Endothelial cell of umbilical vein (primary cell): ENCODE results near the gene LRRTM4. TPM values are rescaled to one million over a fixed set of nuclear protein-coding genes. Genes with fewer than 3 reads are reported as not detected.

Source experiments
- BruUV-seq: library from RNA; stranded (reverse); fragments of 400-500 nt; replicated peaks from 2 replicates; lab custom pipeline; 2021; lab: Mats Ljungman, UMichigan
- CTCF ChIA-PET: fragments of 300-600, 350-600 bp; sonication (Branson Sonifier 250); formaldehyde crosslinking; loops from one replicate; lab custom pipeline; 2021; ENCODE audit warnings: antibody characterized with exemption, inconsistent platforms; lab: Charles Lee
- POLR2A ChIA-PET: fragments of 300-600, 350-600 bp; sonication (Branson Sonifier 250); formaldehyde crosslinking; loops from one replicate; lab custom pipeline; 2021; ENCODE audit warnings: antibody characterized with exemption, inconsistent platforms; lab: Charles Lee
- DNase-seq: peaks from one replicate; pipeline ENCODE4 v3.0.0-alpha.2; 2011; ENCODE audit warnings: low read depth, low spot score
- FAIRE-seq: peaks from 2 replicates; lab custom pipeline; 2011; peaks lifted over from hg19 to GRCh38; lab: Jason Lieb, UNC
- H2AFZ ChIP-seq: 2 replicates; pipeline ENCODE4 v1.6.0; 2012; ENCODE audit warnings: low read depth, low read length, control low read depth, inconsistent platforms
- H3K27ac ChIP-seq: 2 replicates; pipeline ENCODE4 v1.5.1; 2011; ENCODE audit warnings: low read depth, mild to moderate bottlenecking, control low read depth, low read length, moderate library complexity; ENCODE audit not compliant: insufficient read depth
- H3K27me3 ChIP-seq, 2 experiments: 2 replicates each; pipeline versions ENCODE4 v1.6.0 to v1.6.1; 2011; ENCODE audit warnings: low read length in 2 of 2, mixed read lengths in 1 of 2; ENCODE audit not compliant: control insufficient read depth in 2 of 2, insufficient read depth in 2 of 2
- H3K36me3 ChIP-seq, 2 experiments: 2 replicates in 1 of 2; 3 replicates in 1 of 2; pipeline ENCODE4 v1.5.1; 2011; ENCODE audit warnings: low read length in 2 of 2, mild to moderate bottlenecking in 1 of 2, moderate library complexity in 1 of 2; ENCODE audit not compliant: control insufficient read depth in 2 of 2, insufficient read depth in 2 of 2; ENCODE audit errors: extremely low read depth in 1 of 2
- H3K4me1 ChIP-seq: 3 replicates; pipeline ENCODE4 v1.5.1; 2011; ENCODE audit warnings: mild to moderate bottlenecking, low read length; ENCODE audit not compliant: control insufficient read depth, insufficient read depth; ENCODE audit errors: extremely low read depth
- H3K4me2 ChIP-seq: 2 replicates; pipeline ENCODE4 v1.6.1; 2011; ENCODE audit warnings: low read length, control low read depth, mixed read lengths; ENCODE audit not compliant: insufficient read depth
- H3K4me3 ChIP-seq, 3 experiments: fragments of 200-600 bp in 1 of 3; sonication (generic), shearing (Covaris generic) in 1 of 3; replicated peaks in 1 of 3; 2 replicates each; pipeline ENCODE4 v1.5.1; 2011 to 2016; ENCODE audit warnings: control low read depth in 3 of 3, low read length in 3 of 3, mild to moderate bottlenecking in 2 of 3, inconsistent platforms in 1 of 3, low read depth in 1 of 3, moderate library complexity in 1 of 3; ENCODE audit not compliant: insufficient read depth in 1 of 3
- H3K79me2 ChIP-seq: 2 replicates; pipeline ENCODE4 v1.6.0; 2012; ENCODE audit warnings: low read length, inconsistent platforms; ENCODE audit not compliant: control insufficient read depth, insufficient read depth
- H3K9ac ChIP-seq: replicated peaks from 2 replicates; pipeline ENCODE3; 2011; ENCODE audit warnings: low read length, control low read depth; ENCODE audit not compliant: insufficient read depth; ENCODE audit errors: extremely low read depth
- H3K9me1 ChIP-seq: replicated peaks from 3 replicates; pipeline ENCODE4 v1.6.0; 2011; ENCODE audit warnings: mild to moderate bottlenecking, low read length; ENCODE audit not compliant: control insufficient read depth, insufficient read depth; ENCODE audit errors: extremely low read depth
- H3K9me3 ChIP-seq: replicated peaks from 2 replicates; pipeline ENCODE4 v1.5.1; 2012; ENCODE audit warnings: low read length, inconsistent platforms; ENCODE audit not compliant: control insufficient read depth, insufficient read depth
- H4K20me1 ChIP-seq: replicated peaks from 2 replicates; pipeline ENCODE3; 2011; ENCODE audit warnings: mild to moderate bottlenecking, low read length; ENCODE audit not compliant: control insufficient read depth, insufficient read depth; ENCODE audit errors: extremely low read depth
- CTCF ChIP-seq, 2 donors: IDR thresholded peaks; 1 replicate in 1 of 2; 2 replicates in 1 of 2; pipeline ENCODE4 v1.5.1; 2011; ENCODE audit warnings: low read length in 2 of 2, mild to moderate bottlenecking in 2 of 2, moderate library complexity in 2 of 2, control low read depth in 1 of 2, inconsistent platforms in 1 of 2, low read depth in 1 of 2; ENCODE audit not compliant: insufficient read depth in 1 of 2; ENCODE audit errors: extremely low read depth in 1 of 2
- EZH2 ChIP-seq: IDR thresholded peaks from 2 replicates; pipeline ENCODE4 v1.6.1; 2012; ENCODE audit warnings: borderline replicate concordance, low read depth, mild to moderate bottlenecking, moderate library complexity, low read length, inconsistent platforms; ENCODE audit not compliant: severe bottlenecking
- FOS ChIP-seq: IDR thresholded peaks from 2 replicates; pipeline ENCODE4 v1.6.1; 2011; ENCODE audit warnings: mild to moderate bottlenecking, low read length, moderate library complexity, borderline replicate concordance; ENCODE audit not compliant: insufficient read depth
- GATA2 ChIP-seq: IDR thresholded peaks from 2 replicates; pipeline ENCODE4 v1.7.0; 2011; ENCODE audit warnings: low read depth, mild to moderate bottlenecking, moderate library complexity, mixed read lengths, low read length; ENCODE audit not compliant: insufficient read length, insufficient read depth
- JUN ChIP-seq: IDR thresholded peaks from 2 replicates; pipeline ENCODE4 v1.6.1; 2011; ENCODE audit warnings: borderline replicate concordance, low read depth; ENCODE audit not compliant: insufficient read length, insufficient read depth
- MAX ChIP-seq: IDR thresholded peaks from 2 replicates; pipeline ENCODE4 v1.6.1; 2011; ENCODE audit not compliant: insufficient read depth, insufficient read length
- MYC ChIP-seq: IDR thresholded peaks from one replicate; pipeline ENCODE4 v1.6.1; 2011; ENCODE audit warnings: mild to moderate bottlenecking, low read depth, low read length
- POLR2A ChIP-seq: IDR thresholded peaks from 2 replicates; pipeline ENCODE4 v1.6.1; 2012; ENCODE audit warnings: low read depth, mild to moderate bottlenecking, control low read depth, low read length
- POLR2AphosphoS5 ChIP-seq: IDR thresholded peaks from 2 replicates; pipeline ENCODE4 v1.6.1; 2012; ENCODE audit warnings: low read depth, mild to moderate bottlenecking, control low read depth, low read length, moderate library complexity; ENCODE audit not compliant: insufficient read depth
- dilution Hi-C: fragments of 300-500 bp; cut with MboI; formaldehyde crosslinking; loops from one replicate; pipeline ENCODE4 v1.15.0; 2019; ENCODE audit warnings: low sequenced_read_pairs; ENCODE audit not compliant: extremely low pct_ligation_motif_present
- intact Hi-C: fragments of 100-400 bp; cut with micrococcal nuclease; formaldehyde crosslinking; loops from one replicate; pipeline ENCODE4 v1.10.0; 2022
- polyA plus RNA-seq, 4 experiments: library from polyadenylated mRNA; depleted of rRNA in 3 of 4; stranded (reverse) in 3 of 4; unstranded in 1 of 4; fragments of >200 nt; gene quantifications; 2 replicates each; pipeline versions ENCODE4 v1.2.1 to v1.2.3, GENCODE V29; 2011 to 2012; ENCODE audit warnings: missing spikeins in 1 of 4
- total RNA-seq: library from RNA; stranded (reverse); gene quantifications from 2 replicates; pipeline ENCODE4 v1.2.3, GENCODE V29; 2021

Gene LRRTM4
- total and polyA plus RNA-seq, 2 donors (not counting 3 experiments of a cell fraction or from before 2014, with no cell fraction given), result not detected

- Histone ChIP-seq H3K27ac (no peak overlapping the region), H3K27me3 (peaks cover 0 to 2% of the 10 kb centered on the region in 2 experiments), H4K20me1 (no peaks in the 10 kb centered on the region), H3K36me3 (no peaks in the 10 kb centered on the region), H3K4me2 (no peak overlapping the region), H3K9me3 (no peaks in the 10 kb centered on the region), H3K9ac (no peak overlapping the region), H2AFZ (no peak overlapping the region), H3K9me1 (no peaks in the 10 kb centered on the region), H3K4me1 (no peaks in the 10 kb centered on the region), H3K4me3 (no peak overlapping the region), H3K79me2 (no peaks in the 10 kb centered on the region)
- intact Hi-C loops, result no loop called here
- ChIA-PET POLR2A (no interaction called here), CTCF (interaction anchor here (0.7 kb wide), 1 partner anchor 491 kb away, joined by 3 read pairs; no protein-coding TSS in a partner anchor)
- DNase-seq, result no peak
- FAIRE-seq, result no peak
- dilution Hi-C loops, result no loop called here
- BruUV-seq, result no TSS peak
- TF ChIP-seq POLR2AphosphoS5, result no peak
- TF ChIP-seq EZH2, result no peak
- TF ChIP-seq GATA2, result no peak
- TF ChIP-seq MAX, result no peak
- no peak for TF ChIP-seq POLR2A
- no peak for TF ChIP-seq FOS
- no peak for TF ChIP-seq CTCF (IDR thresholded peaks at IDR 0.05; ENCODE audit: extremely low read depth in 1 of 2, insufficient read depth in 1 of 2, low read depth in 1 of 2, low read length in 2 of 2)
- no peak for TF ChIP-seq JUN
- no peak for TF ChIP-seq MYC
These were observed 435.7 kb downstream of the LRRTM4 start for GRCh38 chr2:77086478-77086877.
